Endothelial cell of umbilical vein (primary cell): ENCODE data around the gene SLC13A1. TPM values are rescaled to one million over a fixed set of nuclear protein-coding genes. Genes with fewer than 3 reads are reported as not detected.

Experiments used
- BruUV-seq: library from RNA; stranded (reverse); fragments of 400-500 nt; replicated peaks from 2 replicates; lab custom pipeline; 2021; lab: Mats Ljungman, UMichigan
- CTCF ChIA-PET: fragments of 300-600, 350-600 bp; sonication (Branson Sonifier 250); formaldehyde crosslinking; loops from one replicate; lab custom pipeline; 2021; ENCODE audit warnings: antibody characterized with exemption, inconsistent platforms; lab: Charles Lee
- POLR2A ChIA-PET: fragments of 300-600, 350-600 bp; sonication (Branson Sonifier 250); formaldehyde crosslinking; loops from one replicate; lab custom pipeline; 2021; ENCODE audit warnings: antibody characterized with exemption, inconsistent platforms; lab: Charles Lee
- DNase-seq: peaks from one replicate; pipeline ENCODE4 v3.0.0-alpha.2; 2011; ENCODE audit warnings: low read depth, low spot score
- FAIRE-seq: peaks from 2 replicates; lab custom pipeline; 2011; peaks lifted over from hg19 to GRCh38; lab: Jason Lieb, UNC
- H2AFZ ChIP-seq: 2 replicates; pipeline ENCODE4 v1.6.0; 2012; ENCODE audit warnings: low read depth, low read length, control low read depth, inconsistent platforms
- H3K27ac ChIP-seq: 2 replicates; pipeline ENCODE4 v1.5.1; 2011; ENCODE audit warnings: low read depth, mild to moderate bottlenecking, control low read depth, low read length, moderate library complexity; ENCODE audit not compliant: insufficient read depth
- H3K27me3 ChIP-seq, 2 experiments: 2 replicates each; pipeline versions ENCODE4 v1.6.0 to v1.6.1; 2011; ENCODE audit warnings: low read length in 2 of 2, mixed read lengths in 1 of 2; ENCODE audit not compliant: control insufficient read depth in 2 of 2, insufficient read depth in 2 of 2
- H3K36me3 ChIP-seq, 2 experiments: 2 replicates in 1 of 2; 3 replicates in 1 of 2; pipeline ENCODE4 v1.5.1; 2011; ENCODE audit warnings: low read length in 2 of 2, mild to moderate bottlenecking in 1 of 2, moderate library complexity in 1 of 2; ENCODE audit not compliant: control insufficient read depth in 2 of 2, insufficient read depth in 2 of 2; ENCODE audit errors: extremely low read depth in 1 of 2
- H3K4me1 ChIP-seq: 3 replicates; pipeline ENCODE4 v1.5.1; 2011; ENCODE audit warnings: mild to moderate bottlenecking, low read length; ENCODE audit not compliant: control insufficient read depth, insufficient read depth; ENCODE audit errors: extremely low read depth
- H3K4me2 ChIP-seq: 2 replicates; pipeline ENCODE4 v1.6.1; 2011; ENCODE audit warnings: low read length, control low read depth, mixed read lengths; ENCODE audit not compliant: insufficient read depth
- H3K4me3 ChIP-seq, 3 experiments: fragments of 200-600 bp in 1 of 3; sonication (generic), shearing (Covaris generic) in 1 of 3; replicated peaks in 1 of 3; 2 replicates each; pipeline ENCODE4 v1.5.1; 2011 to 2016; ENCODE audit warnings: control low read depth in 3 of 3, low read length in 3 of 3, mild to moderate bottlenecking in 2 of 3, inconsistent platforms in 1 of 3, low read depth in 1 of 3, moderate library complexity in 1 of 3; ENCODE audit not compliant: insufficient read depth in 1 of 3
- H3K79me2 ChIP-seq: 2 replicates; pipeline ENCODE4 v1.6.0; 2012; ENCODE audit warnings: low read length, inconsistent platforms; ENCODE audit not compliant: control insufficient read depth, insufficient read depth
- H3K9ac ChIP-seq: replicated peaks from 2 replicates; pipeline ENCODE3; 2011; ENCODE audit warnings: low read length, control low read depth; ENCODE audit not compliant: insufficient read depth; ENCODE audit errors: extremely low read depth
- H3K9me1 ChIP-seq: replicated peaks from 3 replicates; pipeline ENCODE4 v1.6.0; 2011; ENCODE audit warnings: mild to moderate bottlenecking, low read length; ENCODE audit not compliant: control insufficient read depth, insufficient read depth; ENCODE audit errors: extremely low read depth
- H3K9me3 ChIP-seq: replicated peaks from 2 replicates; pipeline ENCODE4 v1.5.1; 2012; ENCODE audit warnings: low read length, inconsistent platforms; ENCODE audit not compliant: control insufficient read depth, insufficient read depth
- H4K20me1 ChIP-seq: replicated peaks from 2 replicates; pipeline ENCODE3; 2011; ENCODE audit warnings: mild to moderate bottlenecking, low read length; ENCODE audit not compliant: control insufficient read depth, insufficient read depth; ENCODE audit errors: extremely low read depth
- EZH2 ChIP-seq: IDR thresholded peaks from 2 replicates; pipeline ENCODE4 v1.6.1; 2012; ENCODE audit warnings: borderline replicate concordance, low read depth, mild to moderate bottlenecking, moderate library complexity, low read length, inconsistent platforms; ENCODE audit not compliant: severe bottlenecking
- FOS ChIP-seq: IDR thresholded peaks from 2 replicates; pipeline ENCODE4 v1.6.1; 2011; ENCODE audit warnings: mild to moderate bottlenecking, low read length, moderate library complexity, borderline replicate concordance; ENCODE audit not compliant: insufficient read depth
- GATA2 ChIP-seq: IDR thresholded peaks from 2 replicates; pipeline ENCODE4 v1.7.0; 2011; ENCODE audit warnings: low read depth, mild to moderate bottlenecking, moderate library complexity, mixed read lengths, low read length; ENCODE audit not compliant: insufficient read length, insufficient read depth
- JUN ChIP-seq: IDR thresholded peaks from 2 replicates; pipeline ENCODE4 v1.6.1; 2011; ENCODE audit warnings: borderline replicate concordance, low read depth; ENCODE audit not compliant: insufficient read length, insufficient read depth
- MYC ChIP-seq: IDR thresholded peaks from one replicate; pipeline ENCODE4 v1.6.1; 2011; ENCODE audit warnings: mild to moderate bottlenecking, low read depth, low read length
- POLR2AphosphoS5 ChIP-seq: IDR thresholded peaks from 2 replicates; pipeline ENCODE4 v1.6.1; 2012; ENCODE audit warnings: low read depth, mild to moderate bottlenecking, control low read depth, low read length, moderate library complexity; ENCODE audit not compliant: insufficient read depth
- dilution Hi-C: fragments of 300-500 bp; cut with MboI; formaldehyde crosslinking; loops from one replicate; pipeline ENCODE4 v1.15.0; 2019; ENCODE audit warnings: low sequenced_read_pairs; ENCODE audit not compliant: extremely low pct_ligation_motif_present
- intact Hi-C: fragments of 100-400 bp; cut with micrococcal nuclease; formaldehyde crosslinking; loops from one replicate; pipeline ENCODE4 v1.10.0; 2022
- polyA plus RNA-seq, 4 experiments: library from polyadenylated mRNA; depleted of rRNA in 3 of 4; stranded (reverse) in 3 of 4; unstranded in 1 of 4; fragments of >200 nt; gene quantifications; 2 replicates each; pipeline versions ENCODE4 v1.2.1 to v1.2.3, GENCODE V29; 2011 to 2012; ENCODE audit warnings: missing spikeins in 1 of 4
- total RNA-seq: library from RNA; stranded (reverse); gene quantifications from 2 replicates; pipeline ENCODE4 v1.2.3, GENCODE V29; 2021
- TF ChIP-seq, protein P1 (sequence below), 2 donors: IDR thresholded peaks; 1 replicate in 1 of 2; 2 replicates in 1 of 2; pipeline ENCODE4 v1.5.1; 2011; ENCODE audit warnings: low read length in 2 of 2, mild to moderate bottlenecking in 2 of 2, moderate library complexity in 2 of 2, control low read depth in 1 of 2, inconsistent platforms in 1 of 2, low read depth in 1 of 2; ENCODE audit not compliant: insufficient read depth in 1 of 2; ENCODE audit errors: extremely low read depth in 1 of 2
- TF ChIP-seq, protein P2 (sequence below): IDR thresholded peaks from 2 replicates; pipeline ENCODE4 v1.6.1; 2011; ENCODE audit not compliant: insufficient read depth, insufficient read length

SLC13A1 gene
- total and polyA plus RNA-seq, 2 donors (not counting 3 experiments of a cell fraction or from before 2014, with no cell fraction given), result not detected

DNA sequence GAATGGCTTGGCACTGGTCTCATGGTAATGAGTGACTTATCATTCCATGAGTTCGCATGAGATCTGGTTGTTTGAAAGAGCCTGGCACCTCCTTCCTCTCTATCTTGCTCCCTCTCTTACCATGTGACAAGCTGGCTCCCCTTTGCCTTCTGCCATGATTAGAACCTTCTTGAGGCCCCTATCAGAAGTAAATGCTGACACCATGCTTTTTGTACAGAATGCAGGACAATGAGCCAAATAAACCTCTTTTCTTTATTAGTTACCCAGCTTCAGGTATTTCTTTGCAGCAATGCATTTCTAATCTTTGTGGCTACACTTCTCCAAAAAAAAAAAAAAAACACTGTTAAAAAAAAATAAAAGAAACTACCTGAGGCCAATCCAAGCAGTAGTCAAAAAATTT, 17.1 kb upstream of the SLC13A1 start:
- POLR2A ChIA-PET, result no interaction called here
- H2AFZ ChIP-seq, result no peak overlapping the region
- no peak overlapping the region for H3K4me3 ChIP-seq
- H3K9me1 ChIP-seq, result no peaks in the 10 kb centered on the region
- H3K9ac ChIP-seq, result no peak overlapping the region
- DNase-seq, result no peak
- TF ChIP-seq, protein P1, sequence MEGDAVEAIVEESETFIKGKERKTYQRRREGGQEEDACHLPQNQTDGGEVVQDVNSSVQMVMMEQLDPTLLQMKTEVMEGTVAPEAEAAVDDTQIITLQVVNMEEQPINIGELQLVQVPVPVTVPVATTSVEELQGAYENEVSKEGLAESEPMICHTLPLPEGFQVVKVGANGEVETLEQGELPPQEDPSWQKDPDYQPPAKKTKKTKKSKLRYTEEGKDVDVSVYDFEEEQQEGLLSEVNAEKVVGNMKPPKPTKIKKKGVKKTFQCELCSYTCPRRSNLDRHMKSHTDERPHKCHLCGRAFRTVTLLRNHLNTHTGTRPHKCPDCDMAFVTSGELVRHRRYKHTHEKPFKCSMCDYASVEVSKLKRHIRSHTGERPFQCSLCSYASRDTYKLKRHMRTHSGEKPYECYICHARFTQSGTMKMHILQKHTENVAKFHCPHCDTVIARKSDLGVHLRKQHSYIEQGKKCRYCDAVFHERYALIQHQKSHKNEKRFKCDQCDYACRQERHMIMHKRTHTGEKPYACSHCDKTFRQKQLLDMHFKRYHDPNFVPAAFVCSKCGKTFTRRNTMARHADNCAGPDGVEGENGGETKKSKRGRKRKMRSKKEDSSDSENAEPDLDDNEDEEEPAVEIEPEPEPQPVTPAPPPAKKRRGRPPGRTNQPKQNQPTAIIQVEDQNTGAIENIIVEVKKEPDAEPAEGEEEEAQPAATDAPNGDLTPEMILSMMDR (IDR thresholded peaks at IDR 0.05; ENCODE audit: extremely low read depth in 1 of 2, insufficient read depth in 1 of 2, low read depth in 1 of 2, low read length in 2 of 2), result no peak
- no peak for TF ChIP-seq GATA2
- TF ChIP-seq MYC, result no peak
- TF ChIP-seq POLR2AphosphoS5, result no peak
- TF ChIP-seq, protein P2, sequence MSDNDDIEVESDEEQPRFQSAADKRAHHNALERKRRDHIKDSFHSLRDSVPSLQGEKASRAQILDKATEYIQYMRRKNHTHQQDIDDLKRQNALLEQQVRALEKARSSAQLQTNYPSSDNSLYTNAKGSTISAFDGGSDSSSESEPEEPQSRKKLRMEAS, result no peak
- no peak for TF ChIP-seq JUN
- no peak for TF ChIP-seq FOS
- TF ChIP-seq EZH2, result no peak
- no peaks in the 10 kb centered on the region for H3K4me1 ChIP-seq
- dilution Hi-C loops, result no loop called here
- CTCF ChIA-PET, result no interaction called here
- H3K9me3 ChIP-seq, result no peaks in the 10 kb centered on the region
- no peaks in the 10 kb centered on the region for H4K20me1 ChIP-seq
- no peak overlapping the region for H3K4me2 ChIP-seq
- no TSS peak for BruUV-seq
- H3K27me3 ChIP-seq, result no peaks in the 10 kb centered on the region
- H3K27ac ChIP-seq, result no peak overlapping the region
- H3K79me2 ChIP-seq, result no peaks in the 10 kb centered on the region
- FAIRE-seq, result no peak
- no peaks in the 10 kb centered on the region for H3K36me3 ChIP-seq
- intact Hi-C loops, result no loop called here
